ENCODE data around the gene CDH13. TPM values are rescaled to one million over a fixed set of nuclear protein-coding genes. Genes with fewer than 3 reads are reported as not detected.

The CDH13 gene
- total and polyA plus RNA-seq, 2 of the 8 experiments (the other 6 are each of a cell fraction or from before 2014, with no cell fraction given), result 2.3 to 2.4 TPM

- no peak overlapping the region for H4K91ac ChIP-seq (replicated peaks; ENCODE audit: insufficient read length, low read length)
- no peaks in the 10 kb centered on the region for H3K4me1 ChIP-seq (replicated peaks in 1 of 4; ENCODE audit: control insufficient read depth in 3 of 4, insufficient read depth in 4 of 4, low read length in 3 of 4)
- H2BK120ac ChIP-seq (replicated peaks; ENCODE audit: low read depth, low read length), result no peak overlapping the region
- H3K4me2 ChIP-seq (ENCODE audit: insufficient read depth in 1 of 2, low read depth in 2 of 2, low read length in 2 of 2), result no peak overlapping the region
- DNase-seq (ENCODE audit: low read depth in 1 of 2, low spot score in 2 of 2) (no peak), FAIRE-seq (no peak)
- ChIA-PET CTCF (ENCODE audit: partially characterized antibody) (interaction anchor here (0.6 to 0.7 kb wide), 2 partner anchors 32 to 102 kb away, joined by 3 read pairs; no protein-coding TSS in a partner anchor), POLR2A (ENCODE audit: partially characterized antibody) (no interaction called here)
- WGBS, 2 experiments (ENCODE audit: extremely low coverage in 1 of 2, insufficient coverage in 1 of 2, insufficient read length in 1 of 2, insufficient replicate concordance in 2 of 2, low coverage in 1 of 2, low lambda C conversion rate in 2 of 2, missing lambda C conversion rate in 1 of 2), result 84% methylated on average over 15 of the region's 15 CpGs; no CpG with 5 or more reads in 1 of the 2 experiments
- H3K79me2 ChIP-seq (ENCODE audit: control insufficient read depth in 1 of 2, insufficient read depth in 2 of 2, low read length in 2 of 2), result no peaks in the 10 kb centered on the region
- no peak overlapping the region for H3K4ac ChIP-seq (replicated peaks; ENCODE audit: insufficient read length, low read depth, low read length)
- H3K4me3 ChIP-seq (ENCODE audit: extremely low read depth in 1 of 4, insufficient read depth in 2 of 4, low read depth in 3 of 4, low read length in 4 of 4), result no peak overlapping the region
- H2AK5ac ChIP-seq (ENCODE audit: low read depth, low read length), result no peak overlapping the region
- H3K23ac ChIP-seq (ENCODE audit: insufficient read length), result no peak overlapping the region
- H3K18ac ChIP-seq (ENCODE audit: extremely low read depth, low read length), result no peak overlapping the region
- peak overlapping the region; percentile 35; the same call in 1 of the 2 replicates for H4K8ac ChIP-seq (ENCODE audit: extremely low read depth, insufficient read depth, low read length)
- H3K27ac ChIP-seq (ENCODE audit: low read depth, low read length), result no peak overlapping the region
- no peak overlapping the region for H3K14ac ChIP-seq (ENCODE audit: insufficient read length)
- H2BK20ac ChIP-seq (ENCODE audit: low read length), result no peak overlapping the region
- H4K20me1 ChIP-seq (replicated peaks in 1 of 2; ENCODE audit: control insufficient read depth in 1 of 2, insufficient read depth in 2 of 2, low read length in 2 of 2), result no peaks in the 10 kb centered on the region
- H4K5ac ChIP-seq (ENCODE audit: insufficient read length, low read depth, low read length), result no peak overlapping the region
- TF ChIP-seq EGR1 (IDR thresholded peaks at IDR 0.05; ENCODE audit: borderline replicate concordance, low read depth, low read length), result no peak
- no peak for TF ChIP-seq TAF7 (optimal IDR thresholded peaks at IDR 0.05; ENCODE audit: borderline replicate concordance, low read depth, low read length)
- H3K36me3 ChIP-seq (ENCODE audit: control insufficient read depth in 2 of 4, insufficient read depth in 4 of 4, low read length in 3 of 4), result no peaks in the 10 kb centered on the region
- H2AFZ ChIP-seq (ENCODE audit: low read length), result no peak overlapping the region
- H2BK5ac ChIP-seq (ENCODE audit: low read depth, low read length), result no peak overlapping the region
- H2BK15ac ChIP-seq (ENCODE audit: low read length), result no peak overlapping the region
- H2BK12ac ChIP-seq (ENCODE audit: low read depth, low read length), result no peak overlapping the region
- no peaks in the 10 kb centered on the region for H3K79me1 ChIP-seq (ENCODE audit: low read depth, low read length)
- H3K9ac ChIP-seq (replicated peaks in 1 of 4; ENCODE audit: extremely low read depth in 1 of 4, low read depth in 3 of 4, low read length in 3 of 4), result no peak overlapping the region
- no peaks in the 10 kb centered on the region for H3K23me2 ChIP-seq (ENCODE audit: low read depth, low read length)
- H3K9me3 ChIP-seq (ENCODE audit: insufficient read depth in 2 of 2, low read depth in 1 of 2, low read length in 1 of 2), result no peaks in the 10 kb centered on the region
- no peak overlapping the region for H3K56ac ChIP-seq (replicated peaks; ENCODE audit: insufficient read length, low read depth, low read length)
- no peaks in the 10 kb centered on the region for H3K27me3 ChIP-seq (replicated peaks in 1 of 4; ENCODE audit: control insufficient read depth in 3 of 4, extremely low read depth in 1 of 4, insufficient read depth in 3 of 4, low read length in 3 of 4)
These were observed 384.3 kb downstream of the CDH13 start for GRCh38 chr16:83010776-83011720.
